Activated CD4-positive, alpha-beta T cell treated with anti-CD3 and anti-CD28 coated beads, Interleukin-2, amount 50 U/mL, for 4 hours (primary cell): ENCODE measurements around the gene TBC1D10A.

Experiments
- DNase-seq, 2 experiments: peaks; one replicate each; pipeline ENCODE4 v3.0.0-alpha.2; 2020

Gene TBC1D10A

GRCh38 chr22:30326706-30327362, at the start of gene TBC1D10A:
TBC1D10A (minus strand) TSS chr22:30326941; CDS start chr22:30326881, 60 bp downstream.
- peak; percentile 88 to 91 for DNase-seq

DNA sequence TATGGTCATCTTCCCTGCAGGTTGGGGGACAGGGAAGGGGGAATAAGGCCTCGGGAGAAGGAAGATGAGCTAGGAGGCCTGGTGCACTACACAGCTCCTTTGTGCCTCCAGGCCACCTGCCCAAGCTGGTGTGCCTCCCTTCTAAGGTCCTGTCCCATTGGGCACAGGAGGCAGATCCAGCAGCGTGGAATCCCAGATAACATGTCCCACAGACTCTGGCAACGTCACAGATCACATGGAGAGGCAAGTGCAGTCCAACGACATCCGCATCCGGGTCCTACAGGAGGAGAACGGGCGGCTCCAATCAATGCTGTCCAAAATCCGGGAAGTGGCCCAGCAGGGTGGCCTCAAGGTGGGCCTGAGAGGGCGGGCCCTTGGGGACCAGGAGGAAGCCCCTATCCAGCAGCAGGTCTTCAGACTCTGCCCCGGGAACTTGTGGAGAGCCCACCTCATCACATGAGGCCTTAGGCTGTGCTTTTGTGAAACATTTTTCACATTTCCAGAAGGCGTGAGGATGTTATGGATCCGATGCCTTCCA, 48.6 kb upstream of the TBC1D10A start:
- DNase-seq, result no peak

DNA sequence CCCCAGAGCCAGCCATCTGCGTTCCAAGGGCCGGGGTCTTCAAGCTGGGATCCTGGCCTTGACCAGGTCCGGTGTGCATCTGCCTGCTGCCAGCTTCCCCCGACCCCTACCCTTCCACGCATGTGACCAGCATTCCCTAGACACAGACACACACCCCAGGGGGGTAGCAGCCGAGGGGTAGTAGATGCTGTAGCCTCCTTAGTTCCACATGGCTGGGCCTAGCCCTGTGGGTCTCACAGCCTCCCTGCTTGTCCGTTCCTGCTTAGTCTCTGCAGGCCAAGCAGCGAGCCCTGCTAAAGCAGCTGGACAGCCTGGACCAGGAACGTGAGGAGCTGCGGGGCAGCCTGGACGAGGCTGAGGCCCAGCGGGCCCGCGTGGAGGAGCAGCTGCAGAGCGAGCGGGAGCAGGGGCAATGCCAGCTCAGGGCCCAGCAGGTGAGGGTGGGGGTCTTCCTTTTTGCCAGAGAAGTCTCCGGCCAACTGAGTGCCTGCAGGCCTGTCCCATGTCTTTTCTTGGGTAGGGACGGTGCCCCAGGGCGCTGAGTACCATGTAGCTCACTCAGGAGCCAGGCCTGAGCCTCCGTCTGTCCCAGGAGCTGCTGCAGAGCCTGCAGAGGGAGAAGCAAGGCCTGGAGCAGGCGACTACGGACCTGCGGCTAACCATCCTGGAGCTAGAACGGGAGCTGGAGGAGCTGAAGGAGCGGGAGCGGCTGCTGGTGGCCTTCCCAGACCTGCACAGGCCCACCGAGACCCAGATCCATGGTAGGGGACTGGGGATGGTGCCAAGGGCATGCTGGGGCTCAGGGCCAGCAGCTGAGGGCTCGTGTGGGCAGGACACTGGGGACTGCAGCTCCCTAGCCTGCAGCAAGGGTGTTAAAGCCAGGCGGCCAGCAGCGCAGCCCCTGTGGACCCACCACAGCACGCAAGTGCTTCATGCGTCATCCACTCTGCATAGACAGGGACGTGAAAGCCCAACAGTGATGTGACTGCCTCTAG, 46.9 kb upstream of the TBC1D10A start:
- no peak for DNase-seq

DNA sequence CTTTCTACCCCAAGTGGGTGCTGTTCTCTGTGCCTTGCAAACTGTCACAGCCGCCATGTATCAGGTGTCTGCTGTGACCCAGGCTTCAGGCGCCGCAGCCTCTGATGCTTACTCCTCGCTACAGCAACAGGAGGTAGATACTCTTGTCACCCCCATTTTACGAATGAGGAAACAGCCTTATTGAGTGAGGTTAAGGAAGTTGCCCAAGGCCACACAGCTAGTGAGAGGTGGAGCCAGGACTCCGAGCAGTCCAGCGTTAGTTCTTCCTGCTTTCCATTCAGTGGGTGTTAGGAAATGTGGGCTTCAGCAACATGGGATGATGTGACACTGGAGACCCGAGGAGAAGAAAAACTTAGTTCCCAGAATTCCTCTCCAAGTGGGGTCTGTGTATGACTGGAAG, 46.2 kb upstream of the TBC1D10A start:
- no peak for DNase-seq

DNA sequence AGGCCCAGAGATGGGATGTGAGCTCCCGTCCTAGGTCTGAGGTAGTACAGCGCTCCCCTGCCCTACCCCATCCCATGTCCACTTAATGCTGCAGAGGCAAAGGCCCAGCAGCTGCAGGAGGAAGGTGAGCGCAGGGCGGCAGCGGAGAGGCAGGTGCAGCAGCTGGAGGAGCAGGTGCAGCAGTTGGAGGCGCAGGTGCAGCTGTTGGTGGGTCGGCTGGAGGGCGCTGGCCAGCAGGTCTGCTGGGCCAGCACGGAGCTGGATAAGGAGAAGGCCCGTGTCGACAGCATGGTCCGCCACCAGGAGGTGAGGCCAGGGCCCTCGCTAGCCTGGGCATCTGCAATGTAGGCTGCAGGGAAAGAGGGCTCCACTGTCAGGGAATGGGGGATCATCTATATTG, 45.2 kb upstream of the TBC1D10A start:
- DNase-seq, result no peak

- DNase-seq, result no peak
Observed at GRCh38 chr22:30371321-30371720, 44.6 kb upstream of the TBC1D10A start.

- DNase-seq, result no peak
Observed at GRCh38 chr22:30370641-30371230, 44.0 kb upstream of the TBC1D10A start.

DNA sequence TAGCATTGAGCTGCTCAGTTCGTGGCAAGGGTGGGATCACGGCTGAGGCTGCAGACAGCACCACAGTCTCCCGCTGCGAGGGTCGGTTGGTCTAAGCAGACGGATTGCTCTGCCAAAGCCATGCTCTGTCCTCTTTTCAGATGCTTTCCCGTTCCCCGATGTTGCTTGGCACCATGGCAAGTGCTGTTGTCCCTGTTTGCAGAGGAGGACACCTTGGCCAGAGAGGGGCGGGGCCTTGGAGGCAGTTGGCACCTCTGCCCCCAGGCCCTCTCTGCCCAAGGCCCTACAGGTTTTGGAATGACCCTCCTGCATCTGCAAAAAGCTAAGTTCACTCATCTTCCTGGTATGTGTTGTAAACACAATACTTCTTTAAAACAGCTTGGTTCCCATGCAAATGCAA, 41.7 kb upstream of the TBC1D10A start:
- no peak for DNase-seq

DNA sequence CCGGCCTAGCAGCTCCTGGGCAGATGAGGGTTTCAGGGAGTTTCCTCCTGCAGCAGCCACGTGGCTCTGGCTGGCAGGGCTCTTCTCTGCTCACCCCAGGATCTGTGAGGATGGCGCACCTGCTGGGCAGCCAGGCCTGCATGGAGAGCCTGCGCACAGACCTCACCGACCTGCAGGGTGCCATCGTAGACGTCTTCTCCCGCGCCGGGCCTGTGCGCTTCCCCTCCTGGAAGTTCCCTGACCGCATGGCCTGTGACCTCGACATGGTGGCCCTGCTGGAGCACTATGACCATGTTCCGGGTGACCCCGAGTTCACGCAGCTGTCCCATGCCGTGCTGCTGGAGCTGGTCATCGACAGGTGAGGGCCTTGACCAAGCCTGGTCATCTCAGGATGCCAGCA, 39.1 kb upstream of the TBC1D10A start:
- no peak for DNase-seq

DNA sequence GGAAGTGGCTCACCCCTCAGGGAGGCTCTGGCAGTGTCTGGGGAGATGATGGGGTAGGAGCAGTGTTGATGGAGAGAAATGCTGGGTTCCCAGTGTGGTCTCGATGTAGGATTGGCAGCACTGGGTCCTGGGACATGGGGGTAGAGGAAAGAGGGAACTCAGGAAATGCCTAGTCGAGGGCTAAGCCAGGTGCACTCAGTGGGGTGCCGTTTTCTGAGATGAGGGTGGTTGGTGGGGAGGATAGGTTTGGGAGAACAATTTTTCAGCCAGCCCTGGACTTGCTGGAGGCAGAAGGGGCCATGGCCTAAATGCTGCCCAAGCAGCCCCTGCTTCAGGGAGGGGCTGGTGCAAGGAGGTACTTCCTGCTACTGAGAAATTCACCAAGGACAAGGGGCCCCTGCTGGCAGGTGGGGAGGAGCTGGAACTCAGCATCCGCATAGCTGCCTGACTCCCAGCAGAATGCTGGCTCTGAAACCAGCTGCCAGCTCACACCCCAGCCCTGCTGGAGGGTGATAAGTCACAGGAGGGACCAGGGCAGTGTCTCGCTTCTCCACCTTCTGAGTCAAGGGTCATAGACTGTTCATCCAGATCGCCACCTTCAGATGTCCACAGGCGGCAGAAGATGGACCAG, 36.0 kb upstream of the TBC1D10A start:
- no peak for DNase-seq

DNA sequence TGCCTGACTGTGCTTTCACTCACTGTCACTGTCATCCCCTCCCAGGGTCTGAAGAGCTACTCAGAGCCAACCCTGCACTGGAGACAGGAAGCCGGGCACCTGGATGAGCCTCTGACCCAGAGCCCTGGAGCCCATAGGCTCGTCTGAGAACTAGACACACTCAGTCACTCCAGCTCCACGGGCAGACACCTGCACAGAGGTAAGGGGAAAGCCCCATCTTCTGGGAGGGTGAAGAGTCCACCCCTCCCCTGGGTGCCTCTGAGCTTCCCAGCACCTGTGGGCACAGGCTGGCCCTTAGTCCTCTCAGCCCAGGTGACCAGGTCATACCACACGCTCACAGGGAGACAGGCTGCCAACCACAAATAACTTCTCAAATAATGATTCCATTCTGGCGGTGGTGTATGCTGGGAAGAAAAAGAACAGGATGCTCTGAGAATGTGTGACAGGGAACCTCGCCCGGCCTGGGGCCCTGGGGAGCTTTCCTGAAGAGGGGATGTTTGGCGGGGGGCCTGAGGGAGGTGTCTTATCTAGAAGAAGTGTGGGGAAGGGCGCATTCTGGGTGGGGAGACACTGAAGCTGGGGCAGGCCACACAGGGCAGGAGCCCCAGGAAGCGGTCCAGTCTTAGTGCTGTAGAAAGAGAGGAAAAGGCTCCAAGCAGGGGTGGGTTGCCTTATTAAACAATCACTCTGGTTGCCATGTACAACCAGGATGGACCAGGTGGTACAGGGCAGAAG, 35.3 kb upstream of the TBC1D10A start:
- no peak for DNase-seq

- DNase-seq, result no peak
Observed at GRCh38 chr22:30358541-30358940, 31.8 kb upstream of the TBC1D10A start.

GRCh38 chr22:30357650-30358215, 31.0 kb upstream of the TBC1D10A start:
- DNase-seq, result no peak

GRCh38 chr22:30357236-30357570, 30.5 kb upstream of the TBC1D10A start:
- no peak for DNase-seq

DNA sequence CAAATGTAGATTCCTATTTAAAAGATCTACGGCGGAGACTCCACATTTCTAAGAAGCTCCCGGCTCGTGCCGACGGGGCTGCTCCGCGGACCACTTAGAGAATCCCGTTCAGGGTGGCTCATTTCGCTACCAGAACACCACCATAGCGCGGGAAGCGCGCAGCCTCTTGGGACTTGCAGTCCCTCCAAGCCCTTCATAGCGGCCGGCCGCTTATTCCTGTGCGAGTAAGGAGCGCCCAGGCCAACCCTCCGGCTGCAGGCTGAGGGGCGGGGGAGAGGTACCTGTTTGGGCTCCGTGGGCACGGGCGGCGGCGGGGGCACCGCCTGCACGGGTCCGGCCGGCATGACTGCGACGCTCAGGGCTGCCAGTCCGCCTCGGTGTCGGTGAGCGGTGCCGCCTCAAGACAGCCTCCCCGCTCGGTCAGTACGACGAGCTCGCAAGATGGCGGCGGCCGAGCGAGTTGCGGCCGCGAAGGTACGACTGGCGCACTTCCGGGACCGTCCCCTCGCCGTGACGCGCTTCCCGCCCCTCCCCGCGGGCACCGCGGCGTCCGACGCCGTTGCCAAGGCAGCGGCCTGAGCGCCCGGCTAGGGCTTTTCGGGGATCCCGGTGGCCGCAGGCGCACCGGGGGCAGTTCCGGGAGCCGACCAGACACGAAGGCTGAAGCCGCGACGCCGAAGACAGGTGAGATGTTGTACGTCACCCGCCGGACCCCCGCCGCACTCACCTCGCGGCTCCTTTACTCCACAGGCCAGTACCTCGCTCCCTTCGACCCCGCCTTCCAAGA, 29.9 kb upstream of the TBC1D10A start, which contains the start of the genes CCDC157 and SF3A1:
Gene CCDC157 (plus strand): TSS at position 559 of the 787 bp plus-strand sequence. CDS start 8,994 bp downstream, outside the sequence.
Gene SF3A1 (minus strand): TSS at position 446 of the 787 bp plus-strand sequence. CDS start 102 bp downstream, at position 344.
- peak; percentile 73 to 77 for DNase-seq

DNA sequence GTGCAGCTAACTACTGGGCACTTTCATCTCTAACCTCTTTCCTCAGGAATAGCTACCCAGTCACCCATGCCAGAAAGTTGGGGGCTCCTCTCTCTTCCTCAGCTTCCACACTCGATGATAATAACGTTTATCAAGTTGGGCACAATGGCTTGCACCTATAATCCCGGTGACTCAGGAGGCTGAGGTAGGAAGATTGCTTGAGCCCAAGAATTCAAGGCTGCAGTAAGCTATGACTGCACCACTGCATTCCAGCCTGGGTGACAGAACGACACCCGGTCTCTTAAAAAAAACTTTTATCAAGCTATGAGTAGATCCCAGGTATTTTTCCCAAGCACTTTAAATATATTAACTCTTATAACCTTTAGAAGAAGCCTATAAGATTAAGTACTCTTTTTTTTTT, 27.9 kb upstream of the TBC1D10A start:
- no peak for DNase-seq

GRCh38 chr22:30351226-30351625, 24.5 kb upstream of the TBC1D10A start:
- no peak for DNase-seq

DNA sequence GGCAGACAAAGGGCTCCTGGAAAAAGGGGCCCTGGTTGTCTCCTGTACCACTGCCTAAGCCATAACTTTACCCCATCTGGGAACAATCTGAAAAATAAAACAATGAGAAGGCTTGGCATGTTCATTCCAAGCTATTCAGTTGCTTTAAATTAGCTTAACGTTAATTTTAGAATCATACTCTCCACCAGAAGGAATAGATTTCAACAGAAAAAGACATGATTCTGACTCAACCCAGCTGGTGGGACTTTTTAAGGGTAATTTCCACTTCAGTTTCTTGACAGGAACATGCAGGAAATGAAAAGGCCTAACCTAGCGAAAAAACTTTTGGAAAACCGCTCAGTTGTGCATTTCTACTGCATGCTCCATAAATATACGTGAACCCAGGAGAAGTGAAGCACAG, 22.1 kb upstream of the TBC1D10A start:
- DNase-seq, result no peak

DNA sequence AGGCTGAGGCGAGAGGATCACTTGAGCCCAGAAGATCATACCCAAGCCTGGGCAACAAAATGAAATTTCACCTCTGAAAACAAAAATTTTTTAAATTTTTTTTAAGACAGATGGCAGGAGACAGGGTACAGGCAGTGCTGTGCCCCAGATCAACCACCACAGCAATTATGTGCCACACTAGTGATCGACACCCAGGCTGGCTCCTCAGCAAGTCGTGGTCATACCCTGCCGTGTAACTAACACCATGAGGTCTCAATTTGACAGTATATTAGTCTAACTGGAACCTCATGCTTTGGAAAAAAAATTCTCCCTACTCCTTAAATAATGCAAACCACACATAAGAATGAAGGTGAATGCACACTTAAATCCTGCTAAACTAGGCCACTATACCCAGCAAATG, 21.7 kb upstream of the TBC1D10A start:
- DNase-seq, result no peak

GRCh38 chr22:30347255-30347892, 20.6 kb upstream of the TBC1D10A start:
- DNase-seq, result no peak
